ENCODE data around the gene IRF7. TPM values are rescaled to one million over a fixed set of nuclear protein-coding genes. Genes with fewer than 3 reads are reported as not detected.

IRF7 gene
- total and polyA plus RNA-seq, 4 experiments from 2014 or later, result 20.8 to 76.6 (median 52.5) TPM

DNA sequence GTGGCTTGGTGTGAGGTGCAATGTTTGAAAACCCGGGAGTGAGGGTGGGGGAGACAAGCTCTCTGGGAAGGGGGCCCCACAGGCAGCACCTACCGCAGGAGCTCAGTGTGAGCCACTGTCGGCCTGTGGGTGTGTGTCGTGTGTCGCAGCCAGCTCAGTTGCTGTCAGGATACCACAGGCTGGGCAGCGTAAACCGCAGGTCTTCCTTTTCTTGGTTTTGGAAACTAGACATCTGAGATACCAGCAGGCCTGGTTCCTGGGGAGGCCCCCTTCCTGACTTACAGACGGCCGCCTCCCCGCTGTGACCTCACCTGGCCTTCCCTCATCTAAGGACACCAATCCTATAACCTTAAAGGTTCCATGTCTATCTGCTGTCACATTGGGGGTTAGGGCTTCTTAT, 19.4 kb downstream of the IRF7 start:
- peak overlapping the region in 1 of 8 donors; percentile 40 for H3K4me3 Mint-ChIP-seq
- ChIA-PET CTCF (ENCODE audit: partially characterized antibody) (no interaction called here), POLR2A (ENCODE audit: partially characterized antibody) (no interaction called here)
- peaks cover 71% of the 10 kb centered on the region for H3K36me3 ChIP-seq (ENCODE audit: insufficient read depth, low read length)
- intact Hi-C loops (cut with micrococcal nuclease), result no loop called here
- H3K4me1 Mint-ChIP-seq, result peaks cover 8 to 13% (median 11%) of the 10 kb centered on the region in 4 donors
- peak in 1 of 5 donors; percentile 39 for DNase-seq
- no peaks in the 10 kb centered on the region for H3K9me3 ChIP-seq (ENCODE audit: control insufficient read depth in 1 of 2, low read length in 2 of 2)
- H3K36me3 Mint-ChIP-seq, result peaks cover 26 to 58% of the 10 kb centered on the region in 2 donors
- H3K4me1 ChIP-seq (ENCODE audit: insufficient read depth, low read length), result peaks cover 5% of the 10 kb centered on the region
- no peak overlapping the region for H3K27ac ChIP-seq (ENCODE audit: low read depth, low read length)
- no peak overlapping the region for H3K4me3 ChIP-seq (ENCODE audit: low read length in 2 of 2)
- no peaks in the 10 kb centered on the region for H3K27me3 Mint-ChIP-seq
- H3K27me3 ChIP-seq (ENCODE audit: insufficient read depth, low read length), result no peaks in the 10 kb centered on the region
- H3K27ac Mint-ChIP-seq, result peak overlapping the region in 3 of 7 donors; percentile 19 to 59 (median 36)
- H3K9me3 Mint-ChIP-seq, result no peaks in the 10 kb centered on the region

DNA sequence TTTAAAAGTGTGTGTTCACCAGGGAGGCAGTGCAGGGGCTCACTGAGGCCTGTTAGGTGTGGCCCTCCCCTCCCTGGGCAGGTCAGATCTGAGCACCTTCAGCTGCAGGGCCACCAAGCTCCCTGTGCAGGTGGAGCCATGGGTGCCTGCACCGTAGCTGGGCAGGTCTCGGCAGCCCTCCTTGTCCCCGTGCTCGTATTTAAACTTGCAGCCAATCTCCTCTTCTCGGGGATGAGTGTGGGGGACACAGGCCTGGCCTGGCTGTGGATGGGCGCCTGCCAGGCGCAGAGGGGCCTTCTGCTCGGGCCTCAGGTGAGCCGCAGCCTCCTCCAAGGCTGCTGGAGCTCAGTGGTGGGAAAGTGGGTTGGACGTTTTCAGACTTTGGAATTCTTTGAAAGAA, 20.4 kb downstream of the IRF7 start:
- Histone ChIP-seq H3K4me3 (ENCODE audit: low read length in 2 of 2) (no peak overlapping the region), H3K9me3 (ENCODE audit: control insufficient read depth in 1 of 2, low read length in 2 of 2) (no peaks in the 10 kb centered on the region), H3K4me1 (ENCODE audit: insufficient read depth, low read length) (peaks cover 5% of the 10 kb centered on the region), H3K36me3 (ENCODE audit: insufficient read depth, low read length) (peaks cover 73% of the 10 kb centered on the region), H3K27me3 (ENCODE audit: insufficient read depth, low read length) (no peaks in the 10 kb centered on the region), H3K27ac (ENCODE audit: low read depth, low read length) (no peak overlapping the region)
- ChIA-PET POLR2A (ENCODE audit: partially characterized antibody) (no interaction called here), CTCF (ENCODE audit: partially characterized antibody) (interaction anchor here (1.2 kb wide), 1 partner anchor 41 kb away, joined by 3 read pairs; no protein-coding TSS in a partner anchor)
- Mint-ChIP-seq H3K27ac (peak overlapping the region in 1 of 7 donors; percentile 47), H3K9me3 (no peaks in the 10 kb centered on the region), H3K36me3 (peaks cover 25 to 63% of the 10 kb centered on the region in 2 donors), H3K4me3 (no peak overlapping the region), H3K27me3 (no peaks in the 10 kb centered on the region), H3K4me1 (peaks cover 8 to 13% (median 11%) of the 10 kb centered on the region in 4 donors)
- peak in 1 of 5 donors; percentile 17 for DNase-seq
- intact Hi-C loops (cut with micrococcal nuclease), result no loop called here

DNA sequence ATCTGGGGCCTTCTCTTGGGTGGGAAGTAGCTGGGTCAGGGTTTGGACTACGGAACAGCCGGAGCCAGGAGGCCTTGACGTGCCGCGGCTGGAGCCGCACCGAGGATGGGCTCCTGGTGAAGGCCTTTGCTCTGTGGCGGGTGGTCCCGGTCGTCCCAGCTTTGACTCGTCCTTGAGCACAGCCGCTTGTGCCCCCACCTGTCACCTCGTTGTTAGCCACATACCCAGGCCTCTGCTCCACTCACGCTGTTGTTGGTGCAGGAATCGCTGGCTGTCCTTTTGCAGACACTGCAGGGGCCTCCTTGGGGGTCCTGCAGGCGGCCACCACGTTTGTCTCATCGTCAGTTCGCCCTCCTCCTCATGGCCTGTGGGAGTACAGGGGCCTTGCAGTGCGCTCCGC, 22.4 kb downstream of the IRF7 start:
- H3K27ac Mint-ChIP-seq, result no peak overlapping the region
- H3K4me1 Mint-ChIP-seq, result peaks cover 9 to 14% (median 11%) of the 10 kb centered on the region in 4 donors
- intact Hi-C loops (cut with micrococcal nuclease), result no loop called here
- DNase-seq, result peak in 1 of 5 donors; percentile 26
- Histone ChIP-seq H3K27me3 (ENCODE audit: insufficient read depth, low read length) (no peaks in the 10 kb centered on the region), H3K36me3 (ENCODE audit: insufficient read depth, low read length) (peaks cover 68% of the 10 kb centered on the region), H3K9me3 (ENCODE audit: control insufficient read depth in 1 of 2, low read length in 2 of 2) (no peaks in the 10 kb centered on the region), H3K4me1 (ENCODE audit: insufficient read depth, low read length) (peaks cover 5% of the 10 kb centered on the region), H3K27ac (ENCODE audit: low read depth, low read length) (no peak overlapping the region), H3K4me3 (ENCODE audit: low read length in 2 of 2) (no peak overlapping the region)
- H3K27me3 Mint-ChIP-seq, result no peaks in the 10 kb centered on the region
- CTCF ChIA-PET (ENCODE audit: partially characterized antibody), result no interaction called here
- H3K9me3 Mint-ChIP-seq, result peaks cover 0 to 2% (median 0%) of the 10 kb centered on the region in 8 donors
- POLR2A ChIA-PET (ENCODE audit: partially characterized antibody), result no interaction called here
- no peak overlapping the region for H3K4me3 Mint-ChIP-seq
- H3K36me3 Mint-ChIP-seq, result peaks cover 29 to 72% of the 10 kb centered on the region in 2 donors

- CTCF ChIA-PET (ENCODE audit: partially characterized antibody), result no interaction called here
- H3K27ac Mint-ChIP-seq, result no peak overlapping the region
- H3K27me3 Mint-ChIP-seq, result no peaks in the 10 kb centered on the region
- peak in 1 of 5 donors; percentile 19 for DNase-seq
- peaks cover 64% of the 10 kb centered on the region for H3K36me3 ChIP-seq (ENCODE audit: insufficient read depth, low read length)
- H3K4me3 ChIP-seq (ENCODE audit: low read length in 2 of 2), result no peak overlapping the region
- no peaks in the 10 kb centered on the region for H3K9me3 ChIP-seq (ENCODE audit: control insufficient read depth in 1 of 2, low read length in 2 of 2)
- peaks cover 0 to 2% (median 0%) of the 10 kb centered on the region in 8 donors for H3K9me3 Mint-ChIP-seq
- peaks cover 13 to 18% (median 15%) of the 10 kb centered on the region in 4 donors for H3K4me1 Mint-ChIP-seq
- POLR2A ChIA-PET (ENCODE audit: partially characterized antibody), result no interaction called here
- H3K4me3 Mint-ChIP-seq, result no peak overlapping the region
- H3K4me1 ChIP-seq (ENCODE audit: insufficient read depth, low read length), result peaks cover 9% of the 10 kb centered on the region
- no peak overlapping the region for H3K27ac ChIP-seq (ENCODE audit: low read depth, low read length)
- intact Hi-C loops (cut with micrococcal nuclease), result no loop called here
- H3K27me3 ChIP-seq (ENCODE audit: insufficient read depth, low read length), result no peaks in the 10 kb centered on the region
- H3K36me3 Mint-ChIP-seq, result peaks cover 30 to 74% of the 10 kb centered on the region in 2 donors
Measured at GRCh38 chr11:592918-593317, 22.8 kb downstream of the IRF7 start.

- no peak overlapping the region for H3K27ac ChIP-seq (ENCODE audit: low read depth, low read length)
- H3K36me3 ChIP-seq (ENCODE audit: insufficient read depth, low read length), result peaks cover 63% of the 10 kb centered on the region
- Mint-ChIP-seq H3K27ac (peak overlapping the region in 2 of 7 donors; percentile 23 to 52), H3K9me3 (peaks cover 0 to 2% (median 0%) of the 10 kb centered on the region in 8 donors), H3K36me3 (peaks cover 33 to 78% of the 10 kb centered on the region in 2 donors), H3K4me1 (peaks cover 16 to 22% (median 18%) of the 10 kb centered on the region in 4 donors), H3K4me3 (no peak overlapping the region), H3K27me3 (no peaks in the 10 kb centered on the region)
- POLR2A ChIA-PET (ENCODE audit: partially characterized antibody), result no interaction called here
- H3K4me1 ChIP-seq (ENCODE audit: insufficient read depth, low read length), result peaks cover 13% of the 10 kb centered on the region
- no peaks in the 10 kb centered on the region for H3K27me3 ChIP-seq (ENCODE audit: insufficient read depth, low read length)
- DNase-seq, result peak in 1 of 5 donors; percentile 30
- CTCF ChIA-PET (ENCODE audit: partially characterized antibody), result no interaction called here
- intact Hi-C loops (cut with micrococcal nuclease), result no loop called here
- no peaks in the 10 kb centered on the region for H3K9me3 ChIP-seq (ENCODE audit: control insufficient read depth in 1 of 2, low read length in 2 of 2)
- no peak overlapping the region for H3K4me3 ChIP-seq (ENCODE audit: low read length in 2 of 2)
Measured at GRCh38 chr11:592501-592900, 23.2 kb downstream of the IRF7 start.

GRCh38 chr11:590997-591396, 24.8 kb downstream of the IRF7 start:
- Mint-ChIP-seq H3K4me1 (peaks cover 12 to 31% (median 20%) of the 10 kb centered on the region in 4 donors), H3K36me3 (peaks cover 32 to 75% of the 10 kb centered on the region in 2 donors), H3K27me3 (no peaks in the 10 kb centered on the region), H3K27ac (peak overlapping the region in 2 of 7 donors; percentile 24 to 27), H3K9me3 (peaks cover 0 to 4% (median 0%) of the 10 kb centered on the region in 8 donors), H3K4me3 (no peak overlapping the region)
- intact Hi-C loops (cut with micrococcal nuclease), result no loop called here
- H3K4me1 ChIP-seq (ENCODE audit: insufficient read depth, low read length), result peaks cover 21% of the 10 kb centered on the region
- DNase-seq, result peak in 1 of 5 donors; percentile 5
- no peak overlapping the region for H3K27ac ChIP-seq (ENCODE audit: low read depth, low read length)
- H3K4me3 ChIP-seq (ENCODE audit: low read length in 2 of 2), result no peak overlapping the region
- H3K9me3 ChIP-seq (ENCODE audit: control insufficient read depth in 1 of 2, low read length in 2 of 2), result no peaks in the 10 kb centered on the region
- no peaks in the 10 kb centered on the region for H3K27me3 ChIP-seq (ENCODE audit: insufficient read depth, low read length)
- POLR2A ChIA-PET (ENCODE audit: partially characterized antibody), result interaction anchor here (1.1 kb wide), 1 partner anchor 15 kb away, joined by 3 read pairs; the partner anchor contains the start of gene PHRF1
- CTCF ChIA-PET (ENCODE audit: partially characterized antibody), result no interaction called here
- H3K36me3 ChIP-seq (ENCODE audit: insufficient read depth, low read length), result peaks cover 63% of the 10 kb centered on the region

DNA sequence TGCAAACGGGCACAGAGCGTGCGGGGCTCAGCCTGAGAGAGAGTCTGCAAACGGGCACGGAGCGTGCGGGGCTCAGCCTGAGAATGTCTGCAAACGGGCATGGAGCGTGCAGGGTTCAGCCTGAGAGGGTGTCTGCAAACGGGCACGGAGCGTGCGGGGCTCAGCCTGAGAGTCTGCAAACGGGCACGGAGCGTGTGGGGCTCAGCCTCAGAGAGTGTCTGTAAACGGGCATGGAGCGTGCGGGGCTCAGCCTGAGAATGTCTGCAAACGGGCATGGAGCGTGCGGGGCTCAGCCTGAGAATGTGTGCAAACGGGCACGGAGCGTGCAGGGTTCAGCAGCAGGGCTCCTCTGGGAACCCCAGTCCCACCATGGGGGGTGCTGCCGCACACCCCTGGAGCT, 26.0 kb downstream of the IRF7 start:
- ChIA-PET POLR2A (ENCODE audit: partially characterized antibody) (interaction anchor here (1.0 to 1.1 kb wide), 2 partner anchors 15 to 21 kb away, joined by 3 read pairs; no protein-coding TSS in a partner anchor), CTCF (ENCODE audit: partially characterized antibody) (interaction anchor here (1.3 kb wide), 1 partner anchor 35 kb away, joined by 4 read pairs; no protein-coding TSS in a partner anchor)
- DNase-seq, result peak in 1 of 5 donors; percentile 12
- peaks cover 21% of the 10 kb centered on the region for H3K4me1 ChIP-seq (ENCODE audit: insufficient read depth, low read length)
- H3K27ac ChIP-seq (ENCODE audit: low read depth, low read length), result no peak overlapping the region
- no peaks in the 10 kb centered on the region for H3K27me3 ChIP-seq (ENCODE audit: insufficient read depth, low read length)
- intact Hi-C loops (cut with micrococcal nuclease), result no loop called here
- H3K4me3 ChIP-seq (ENCODE audit: low read length in 2 of 2), result no peak overlapping the region
- H3K36me3 ChIP-seq (ENCODE audit: insufficient read depth, low read length), result peaks cover 56% of the 10 kb centered on the region
- no peaks in the 10 kb centered on the region for H3K27me3 Mint-ChIP-seq
- peaks cover 32 to 69% of the 10 kb centered on the region in 2 donors for H3K36me3 Mint-ChIP-seq
- H3K9me3 Mint-ChIP-seq, result peaks cover 0 to 4% (median 0%) of the 10 kb centered on the region in 8 donors
- H3K4me1 Mint-ChIP-seq, result peaks cover 12 to 25% (median 17%) of the 10 kb centered on the region in 4 donors
- no peaks in the 10 kb centered on the region for H3K9me3 ChIP-seq (ENCODE audit: control insufficient read depth in 1 of 2, low read length in 2 of 2)
- no peak overlapping the region for H3K4me3 Mint-ChIP-seq
- peak overlapping the region in 4 of 7 donors; percentile 10 to 65 (median 34) for H3K27ac Mint-ChIP-seq
